B cell (primary cell): ENCODE data around the gene CDK9. TPM values are rescaled to one million over a fixed set of nuclear protein-coding genes. Genes with fewer than 3 reads are reported as not detected.

Source experiments
- ATAC-seq: fragments of 200-7000 bp; cut with Tn5 transposase; one replicate; pipeline ENCODE4 v1.10.0; 2021; ENCODE audit warnings: low read depth, mild to moderate bottlenecking, moderate number of reproducible peaks, moderate library complexity
- CTCF ChIA-PET: fragments of 350-600 bp; sonication (Branson Sonifier 250); formaldehyde crosslinking; loops from one replicate; lab custom pipeline; 2021; ENCODE audit warnings: antibody characterized with exemption, inconsistent platforms; lab: Charles Lee
- POLR2A ChIA-PET: fragments of 350-600 bp; sonication (Branson Sonifier 250); formaldehyde crosslinking; loops from one replicate; lab custom pipeline; 2021; ENCODE audit warnings: antibody characterized with exemption; lab: Charles Lee
- DNase-seq: peaks from one replicate; pipeline ENCODE4 v3.0.0; 2013
- H2AFZ ChIP-seq: 2 replicates; pipeline ENCODE4 v1.6.1; 2012; ENCODE audit warnings: mild to moderate bottlenecking, low read depth, low read length; ENCODE audit not compliant: insufficient read depth, poor library complexity, severe bottlenecking
- H3K27ac ChIP-seq, 2 donors: 1 replicate in 1 of 2; 2 replicates in 1 of 2; pipeline ENCODE4 v1.5.1; 2012 to 2013; ENCODE audit warnings: low read length in 2 of 2, mild to moderate bottlenecking in 2 of 2, moderate library complexity in 1 of 2
- H3K27me3 ChIP-seq, 4 experiments: fragments of 200-600 bp in 1 of 4; sonication (generic) in 1 of 4; replicated peaks in 1 of 4; 1 replicate in 2 of 4; 2 replicates in 2 of 4; pipeline versions ENCODE4 v1.6.1 to v1.7.0; 2013 to 2016; ENCODE audit warnings: low read length in 3 of 4, mild to moderate bottlenecking in 2 of 4, mixed read lengths in 1 of 4, moderate library complexity in 1 of 4; ENCODE audit not compliant: insufficient read depth in 4 of 4, control insufficient read depth in 3 of 4; ENCODE audit errors: control extremely low read depth in 1 of 4
- H3K36me3 ChIP-seq, 2 experiments: replicated peaks in 1 of 2; 1 replicate in 1 of 2; 2 replicates in 1 of 2; pipeline versions ENCODE4 v1.6.1 to v1.7.1; 2013; ENCODE audit warnings: low read length in 1 of 2; ENCODE audit not compliant: insufficient read depth in 2 of 2, control insufficient read depth in 1 of 2; ENCODE audit errors: control extremely low read depth in 1 of 2, extremely low read depth in 1 of 2
- H3K4me1 ChIP-seq, 2 donors: fragments of 200-600 bp in 1 of 2; sonication (generic) in 1 of 2; 1 replicate in 1 of 2; 2 replicates in 1 of 2; pipeline versions ENCODE4 v1.5.1 to v1.6.1; 2013 to 2017; ENCODE audit warnings: low read length in 2 of 2; ENCODE audit not compliant: control insufficient read depth in 2 of 2, insufficient read depth in 2 of 2
- H3K4me2 ChIP-seq: replicated peaks from 2 replicates; pipeline ENCODE3; 2012; ENCODE audit warnings: mild to moderate bottlenecking, low read depth, low read length; ENCODE audit not compliant: poor library complexity, severe bottlenecking
- H3K4me3 ChIP-seq, 5 experiments: fragments of 200-600 bp in 1 of 5; sonication (generic) in 1 of 5; 1 replicate in 3 of 5; 2 replicates in 2 of 5; pipeline versions ENCODE4 v1.5.1 to v1.7.0; 2011 to 2016; ENCODE audit warnings: low read length in 4 of 5, mild to moderate bottlenecking in 4 of 5, low read depth in 2 of 5, control low read depth in 1 of 5, moderate library complexity in 1 of 5; ENCODE audit not compliant: insufficient read depth in 1 of 5; ENCODE audit errors: control extremely low read depth in 1 of 5, extremely low read depth in 1 of 5
- H3K79me2 ChIP-seq: fragments of 200-600 bp; sonication (generic); one replicate; pipeline ENCODE4 v1.6.0; 2016; ENCODE audit warnings: low read length; ENCODE audit not compliant: control insufficient read depth, insufficient read depth
- H3K9ac ChIP-seq: fragments of 200-600 bp; sonication (generic); 2 replicates; pipeline ENCODE4 v1.6.1; 2017; ENCODE audit warnings: mild to moderate bottlenecking, low read length, moderate library complexity
- H3K9me3 ChIP-seq, 3 donors: one replicate each; pipeline versions ENCODE4 v1.6.1 to v1.7.1; 2013; ENCODE audit warnings: low read length in 2 of 3; ENCODE audit not compliant: control insufficient read depth in 2 of 3, insufficient read depth in 1 of 3; ENCODE audit errors: control extremely low read depth in 1 of 3
- H4K20me1 ChIP-seq: 2 replicates; pipeline ENCODE4 v1.6.0; 2012; ENCODE audit warnings: mild to moderate bottlenecking, low read length; ENCODE audit not compliant: insufficient read depth, control insufficient read depth, poor library complexity, severe bottlenecking
- H3K27ac Mint-ChIP-seq: one replicate; pipeline ENCODE4 v1.8.0; 2021; ENCODE audit warnings: mixed read lengths
- H3K27me3 Mint-ChIP-seq: one replicate; pipeline ENCODE4 v1.8.0; 2021; ENCODE audit warnings: mixed read lengths
- H3K4me1 Mint-ChIP-seq: one replicate; pipeline ENCODE4 v1.8.0; 2021; ENCODE audit warnings: mixed read lengths
- H3K4me3 Mint-ChIP-seq: one replicate; pipeline ENCODE4 v1.8.0; 2021; ENCODE audit warnings: mixed read lengths
- H3K9me3 Mint-ChIP-seq: one replicate; pipeline ENCODE4 v1.8.0; 2022; ENCODE audit warnings: mixed read lengths; ENCODE audit not compliant: insufficient read depth
- EZH2 ChIP-seq: IDR thresholded peaks from 2 replicates; pipeline ENCODE4 v1.6.1; 2012; ENCODE audit warnings: borderline replicate concordance, low read depth, mild to moderate bottlenecking, moderate library complexity, low read length; ENCODE audit not compliant: insufficient read depth, poor library complexity, severe bottlenecking
- whole genome bisulfite sequencing: methylation state at CpG from one replicate; pipeline ENCODE4 v1.1.5; 2013; ENCODE audit warnings: missing lambda C conversion rate; ENCODE audit not compliant: insufficient coverage; 5-methylcytosine and 5-hydroxymethylcytosine counted together
- intact Hi-C: fragments of 100-400 bp; cut with micrococcal nuclease; formaldehyde crosslinking; loops from one replicate; pipeline ENCODE4 v1.10.0; 2022
- polyA plus RNA-seq: library from polyadenylated mRNA; depleted of rRNA; stranded (reverse); fragments of >200 nt; gene quantifications from 2 replicates; pipeline ENCODE4 v1.2.3, GENCODE V29; 2012
- total RNA-seq, 2 donors: library from RNA; stranded (reverse); fragments of 120-200 nt in 1 of 2; gene quantifications; 1 replicate in 1 of 2; 2 replicates in 1 of 2; pipeline versions ENCODE4 v1.2.3 to v1.2.4, GENCODE V29; 2013 to 2022
- TF ChIP-seq, protein P1 (sequence below): fragments of 200-600 bp; IDR thresholded peaks from one replicate; pipeline ENCODE4 v1.8.0; 2022; ENCODE audit warnings: antibody characterized with exemption, mild to moderate bottlenecking

The CDK9 gene
- total and polyA plus RNA-seq, 2 donors (not counting 1 experiment from before 2014, with no cell fraction given) = 145 to 176 TPM

GRCh38 chr9:127749090-127749787 is 36.6 kb upstream of the CDK9 start:
- Histone ChIP-seq H3K27ac (no peak overlapping the region), H2AFZ (no peak overlapping the region), H3K9ac (no peak overlapping the region), H3K4me1 (no peaks in the 10 kb centered on the region), H3K27me3 (no peaks in the 10 kb centered on the region), H3K36me3 (peaks cover 3 to 82% of the 10 kb centered on the region in 2 experiments), H3K4me2 (no peak overlapping the region), H3K4me3 (no peak overlapping the region), H3K79me2 (peaks cover 42% of the 10 kb centered on the region), H4K20me1 (peaks cover 93% of the 10 kb centered on the region), H3K9me3 (no peaks in the 10 kb centered on the region)
- WGBS = 95% methylated on average over 26 of the region's 26 CpGs
- intact Hi-C loops = no loop called here
- H3K9me3 Mint-ChIP-seq = no peaks in the 10 kb centered on the region
- ATAC-seq (no peak), DNase-seq (no peak)
- ChIA-PET CTCF (no interaction called here), POLR2A (interaction anchor here (0.6 kb wide), 1 partner anchor 46 kb away, joined by 6 read pairs; no protein-coding TSS in a partner anchor)
- H3K4me1 Mint-ChIP-seq = peaks cover 11% of the 10 kb centered on the region
- H3K27me3 Mint-ChIP-seq = no peaks in the 10 kb centered on the region
- TF ChIP-seq EZH2 = no peak
- TF ChIP-seq, protein P1, sequence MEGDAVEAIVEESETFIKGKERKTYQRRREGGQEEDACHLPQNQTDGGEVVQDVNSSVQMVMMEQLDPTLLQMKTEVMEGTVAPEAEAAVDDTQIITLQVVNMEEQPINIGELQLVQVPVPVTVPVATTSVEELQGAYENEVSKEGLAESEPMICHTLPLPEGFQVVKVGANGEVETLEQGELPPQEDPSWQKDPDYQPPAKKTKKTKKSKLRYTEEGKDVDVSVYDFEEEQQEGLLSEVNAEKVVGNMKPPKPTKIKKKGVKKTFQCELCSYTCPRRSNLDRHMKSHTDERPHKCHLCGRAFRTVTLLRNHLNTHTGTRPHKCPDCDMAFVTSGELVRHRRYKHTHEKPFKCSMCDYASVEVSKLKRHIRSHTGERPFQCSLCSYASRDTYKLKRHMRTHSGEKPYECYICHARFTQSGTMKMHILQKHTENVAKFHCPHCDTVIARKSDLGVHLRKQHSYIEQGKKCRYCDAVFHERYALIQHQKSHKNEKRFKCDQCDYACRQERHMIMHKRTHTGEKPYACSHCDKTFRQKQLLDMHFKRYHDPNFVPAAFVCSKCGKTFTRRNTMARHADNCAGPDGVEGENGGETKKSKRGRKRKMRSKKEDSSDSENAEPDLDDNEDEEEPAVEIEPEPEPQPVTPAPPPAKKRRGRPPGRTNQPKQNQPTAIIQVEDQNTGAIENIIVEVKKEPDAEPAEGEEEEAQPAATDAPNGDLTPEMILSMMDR = no peak
- H3K4me3 Mint-ChIP-seq = no peak overlapping the region
- no peak overlapping the region for H3K27ac Mint-ChIP-seq

- H3K27me3 ChIP-seq = no peaks in the 10 kb centered on the region
- no peak overlapping the region for H3K27ac Mint-ChIP-seq
- no peak overlapping the region for H2AFZ ChIP-seq
- H4K20me1 ChIP-seq = peaks cover 95% of the 10 kb centered on the region
- TF ChIP-seq EZH2 = no peak
- TF ChIP-seq, protein P1 = no peak
- H3K4me1 ChIP-seq = no peaks in the 10 kb centered on the region
- no peak overlapping the region for H3K27ac ChIP-seq
- no peak for ATAC-seq
- WGBS = 94% methylated on average over 6 of the region's 10 CpGs
- intact Hi-C loops = no loop called here
- H3K4me3 Mint-ChIP-seq = no peak overlapping the region
- H3K4me3 ChIP-seq = no peak overlapping the region
- H3K27me3 Mint-ChIP-seq = no peaks in the 10 kb centered on the region
- CTCF ChIA-PET = no interaction called here
- no peaks in the 10 kb centered on the region for H3K9me3 ChIP-seq
- peaks cover 3 to 72% of the 10 kb centered on the region in 2 experiments for H3K36me3 ChIP-seq
- peaks cover 58% of the 10 kb centered on the region for H3K79me2 ChIP-seq
- H3K4me2 ChIP-seq = no peak overlapping the region
- H3K9ac ChIP-seq = no peak overlapping the region
- peaks cover 11% of the 10 kb centered on the region for H3K4me1 Mint-ChIP-seq
- H3K9me3 Mint-ChIP-seq = no peaks in the 10 kb centered on the region
- POLR2A ChIA-PET = no interaction called here
- no peak for DNase-seq
Observed at GRCh38 chr9:127751269-127752054, 34.4 kb upstream of the CDK9 start.
